Neural cell (in vitro differentiated cells): ENCODE data around the gene PAPPA2. TPM values are rescaled to one million over a fixed set of nuclear protein-coding genes. Genes with fewer than 3 reads are reported as not detected.

Source experiments
- H2AFZ ChIP-seq: fragments of 200-600, 300-800 bp; sonication (generic), shearing (Covaris generic); 2 replicates; pipeline ENCODE4 v1.6.0; 2014; ENCODE audit warnings: low read depth, mild to moderate bottlenecking, antibody characterized with exemption, low read length, moderate library complexity
- H3F3A ChIP-seq: fragments of 200-600 bp; shearing (Covaris generic); 2 replicates; pipeline ENCODE4 v1.6.1; 2016; ENCODE audit warnings: mild to moderate bottlenecking, moderate library complexity, mixed read lengths, antibody characterized with exemption, low read length; ENCODE audit not compliant: insufficient read depth, poor library complexity, severe bottlenecking
- H3K27ac ChIP-seq: fragments of 200-600, 300-800 bp; sonication (generic), shearing (Covaris generic); 2 replicates; pipeline ENCODE4 v1.5.1; 2014; ENCODE audit warnings: mild to moderate bottlenecking, low read length, moderate library complexity
- H3K27me3 ChIP-seq: fragments of 300-800, 200-600 bp; sonication (generic), shearing (Covaris generic); 2 replicates; pipeline ENCODE4 v1.6.0; 2014; ENCODE audit warnings: mild to moderate bottlenecking, low read depth, low read length, moderate library complexity; ENCODE audit not compliant: insufficient read depth
- H3K36me3 ChIP-seq: fragments of 300-800, 200-600 bp; sonication (generic), shearing (Covaris generic); 2 replicates; pipeline ENCODE4 v1.5.1; 2014; ENCODE audit warnings: mild to moderate bottlenecking, antibody characterized with exemption, low read length, moderate library complexity; ENCODE audit not compliant: insufficient read depth
- H3K4me2 ChIP-seq: fragments of 300-800, 200-600 bp; sonication (generic), shearing (Covaris generic); 2 replicates; pipeline ENCODE4 v1.6.0; 2014; ENCODE audit warnings: mild to moderate bottlenecking, low read length
- H3K4me3 ChIP-seq: fragments of 300-800, 200-600 bp; sonication (generic), shearing (Covaris generic); 2 replicates; pipeline ENCODE4 v1.5.1; 2014; ENCODE audit warnings: mild to moderate bottlenecking, low read length, moderate library complexity
- H3K79me2 ChIP-seq: fragments of 200-600 bp; shearing (Covaris generic); replicated peaks from 2 replicates; pipeline ENCODE4 v1.6.0; 2014; ENCODE audit warnings: mild to moderate bottlenecking, low read length, moderate library complexity; ENCODE audit not compliant: insufficient read depth
- H3K9ac ChIP-seq: fragments of 300-800, 200-600 bp; sonication (generic), shearing (Covaris generic); 2 replicates; pipeline ENCODE4 v1.6.1; 2016; ENCODE audit warnings: mild to moderate bottlenecking, low read length, mixed read lengths
- H3K9me2 ChIP-seq: fragments of 200-600 bp; shearing (Covaris generic); 2 replicates; pipeline ENCODE4 v1.6.1; 2016; ENCODE audit warnings: mild to moderate bottlenecking, low read length, mixed read lengths; ENCODE audit not compliant: insufficient read depth
- H3K9me3 ChIP-seq: fragments of 200-600, 300-800 bp; sonication (generic), shearing (Covaris generic); 2 replicates; pipeline ENCODE4 v1.6.1; 2016; ENCODE audit warnings: mild to moderate bottlenecking, mixed run types, low read length, moderate library complexity, mixed read lengths
- H4K20me1 ChIP-seq: fragments of 200-600 bp; shearing (Covaris generic); 2 replicates; pipeline ENCODE4 v1.6.1; 2016; ENCODE audit warnings: mild to moderate bottlenecking, mixed run types; ENCODE audit not compliant: insufficient read depth
- CTCF ChIP-seq: fragments of 450-650 bp; IDR thresholded peaks from 2 replicates; pipeline ENCODE4 v1.5.1; 2014; ENCODE audit warnings: antibody characterized with exemption, mild to moderate bottlenecking, moderate library complexity; ENCODE audit not compliant: poor library complexity, severe bottlenecking
- EP300 ChIP-seq: fragments of 450-650 bp; conservative IDR thresholded peaks from 2 replicates; pipeline ENCODE4 v1.6.1; 2014; ENCODE audit warnings: antibody characterized with exemption, mild to moderate bottlenecking, moderate library complexity; ENCODE audit not compliant: poor library complexity, severe bottlenecking
- EZH2 ChIP-seq: fragments of 200-600, 300-800 bp; shearing (Covaris generic), sonication (generic); IDR thresholded peaks from 2 replicates; pipeline ENCODE4 v1.6.1; 2014; ENCODE audit warnings: antibody characterized with exemption, low read length, borderline replicate concordance, mild to moderate bottlenecking; ENCODE audit not compliant: insufficient read depth, poor library complexity, severe bottlenecking
- MXI1 ChIP-seq: fragments of 450-650 bp; conservative IDR thresholded peaks from 2 replicates; pipeline ENCODE4 v1.6.1; 2014; ENCODE audit warnings: antibody characterized with exemption, mild to moderate bottlenecking; ENCODE audit not compliant: poor library complexity, severe bottlenecking
- POLR2AphosphoS5 ChIP-seq: IDR thresholded peaks from 2 replicates; pipeline ENCODE4 v1.6.1; 2012
- RAD21 ChIP-seq: fragments of 450-650 bp; conservative IDR thresholded peaks from 2 replicates; pipeline ENCODE4 v1.6.1; 2014; ENCODE audit warnings: antibody characterized with exemption, mild to moderate bottlenecking, moderate library complexity
- SMC3 ChIP-seq: fragments of 450-650 bp; conservative IDR thresholded peaks from 2 replicates; pipeline ENCODE4 v1.6.1; 2014; ENCODE audit warnings: antibody characterized with exemption, mild to moderate bottlenecking, moderate library complexity; ENCODE audit not compliant: poor library complexity
- TAF1 ChIP-seq: IDR thresholded peaks from 2 replicates; pipeline ENCODE4 v1.6.1; 2012; ENCODE audit warnings: low read depth
- polyA plus RNA-seq: library from polyadenylated mRNA; depleted of rRNA; stranded (reverse); fragments of >200 nt; gene quantifications from 2 replicates; pipeline ENCODE4 v1.2.3, GENCODE V29; 2014
- TF ChIP-seq, protein P1 (sequence below): IDR thresholded peaks from 2 replicates; pipeline ENCODE4 v1.6.1; 2012; ENCODE audit warnings: borderline replicate concordance

PAPPA2 gene
- polyA plus RNA-seq, 1 donor from 2014 or later, result 0.59 TPM

DNA sequence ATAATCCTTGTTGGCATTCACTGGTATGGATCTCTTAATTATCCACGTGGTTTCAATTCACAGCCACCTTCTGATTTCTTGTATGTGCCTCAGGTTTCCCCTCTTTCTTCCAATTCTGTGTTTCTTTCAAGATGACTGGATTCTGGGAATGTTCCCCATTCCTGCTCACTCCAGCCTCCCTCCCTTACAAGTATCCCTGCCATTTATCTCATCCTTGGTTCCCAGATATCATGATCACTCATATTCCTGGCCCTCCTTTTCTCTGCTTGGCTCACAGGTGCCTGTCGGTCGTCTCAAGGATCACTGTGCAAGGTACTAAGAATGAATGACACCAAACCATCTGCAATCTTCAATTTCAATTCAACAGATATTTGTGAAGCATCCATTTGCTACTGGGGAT lies 422.4 kb downstream of the PAPPA2 start:
- Histone ChIP-seq H3K9me3 (no peaks in the 10 kb centered on the region), H3K27ac (no peak overlapping the region), H2AFZ (no peak overlapping the region), H3K27me3 (no peaks in the 10 kb centered on the region), H3K79me2 (no peaks in the 10 kb centered on the region), H3K9ac (no peak overlapping the region), H4K20me1 (no peaks in the 10 kb centered on the region), H3K36me3 (peaks cover 13% of the 10 kb centered on the region), H3K4me2 (no peak overlapping the region), H3F3A (no peaks in the 10 kb centered on the region), H3K9me2 (no peaks in the 10 kb centered on the region), H3K4me3 (no peak overlapping the region)
- TF ChIP-seq RAD21 (no peak), MXI1 (no peak), CTCF (no peak), EP300 (no peak), SMC3 (no peak), EZH2 (no peak), TAF1 (no peak), POLR2AphosphoS5 (no peak)
- TF ChIP-seq, protein P1, sequence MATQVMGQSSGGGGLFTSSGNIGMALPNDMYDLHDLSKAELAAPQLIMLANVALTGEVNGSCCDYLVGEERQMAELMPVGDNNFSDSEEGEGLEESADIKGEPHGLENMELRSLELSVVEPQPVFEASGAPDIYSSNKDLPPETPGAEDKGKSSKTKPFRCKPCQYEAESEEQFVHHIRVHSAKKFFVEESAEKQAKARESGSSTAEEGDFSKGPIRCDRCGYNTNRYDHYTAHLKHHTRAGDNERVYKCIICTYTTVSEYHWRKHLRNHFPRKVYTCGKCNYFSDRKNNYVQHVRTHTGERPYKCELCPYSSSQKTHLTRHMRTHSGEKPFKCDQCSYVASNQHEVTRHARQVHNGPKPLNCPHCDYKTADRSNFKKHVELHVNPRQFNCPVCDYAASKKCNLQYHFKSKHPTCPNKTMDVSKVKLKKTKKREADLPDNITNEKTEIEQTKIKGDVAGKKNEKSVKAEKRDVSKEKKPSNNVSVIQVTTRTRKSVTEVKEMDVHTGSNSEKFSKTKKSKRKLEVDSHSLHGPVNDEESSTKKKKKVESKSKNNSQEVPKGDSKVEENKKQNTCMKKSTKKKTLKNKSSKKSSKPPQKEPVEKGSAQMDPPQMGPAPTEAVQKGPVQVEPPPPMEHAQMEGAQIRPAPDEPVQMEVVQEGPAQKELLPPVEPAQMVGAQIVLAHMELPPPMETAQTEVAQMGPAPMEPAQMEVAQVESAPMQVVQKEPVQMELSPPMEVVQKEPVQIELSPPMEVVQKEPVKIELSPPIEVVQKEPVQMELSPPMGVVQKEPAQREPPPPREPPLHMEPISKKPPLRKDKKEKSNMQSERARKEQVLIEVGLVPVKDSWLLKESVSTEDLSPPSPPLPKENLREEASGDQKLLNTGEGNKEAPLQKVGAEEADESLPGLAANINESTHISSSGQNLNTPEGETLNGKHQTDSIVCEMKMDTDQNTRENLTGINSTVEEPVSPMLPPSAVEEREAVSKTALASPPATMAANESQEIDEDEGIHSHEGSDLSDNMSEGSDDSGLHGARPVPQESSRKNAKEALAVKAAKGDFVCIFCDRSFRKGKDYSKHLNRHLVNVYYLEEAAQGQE, result no peak

DNA sequence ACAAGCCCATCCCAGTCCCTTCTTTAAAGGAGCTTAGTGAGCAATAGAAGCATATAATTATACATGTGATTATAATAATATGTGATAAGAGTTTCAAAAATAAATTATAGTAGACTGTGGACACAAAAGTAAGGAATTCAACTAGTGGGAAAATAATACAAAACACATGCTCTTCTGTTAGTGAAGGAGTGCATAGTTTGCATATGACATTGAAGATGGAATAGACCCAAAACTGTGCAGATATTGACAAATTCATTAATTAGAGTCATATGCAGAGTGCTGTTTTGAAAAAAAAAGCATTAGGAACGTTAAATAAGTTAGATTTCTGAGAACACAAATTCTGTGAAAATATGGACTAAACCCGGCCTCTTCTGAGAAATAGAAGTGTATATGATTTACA lies 422.8 kb downstream of the PAPPA2 start:
- H3K9me2 ChIP-seq, result no peaks in the 10 kb centered on the region
- no peaks in the 10 kb centered on the region for H3F3A ChIP-seq
- no peak overlapping the region for H3K9ac ChIP-seq
- H3K36me3 ChIP-seq, result peaks cover 13% of the 10 kb centered on the region
- H3K4me3 ChIP-seq, result no peak overlapping the region
- TF ChIP-seq, protein P1, result no peak
- TF ChIP-seq SMC3 (no peak), CTCF (no peak), RAD21 (no peak), EP300 (no peak), POLR2AphosphoS5 (no peak), MXI1 (no peak), EZH2 (no peak), TAF1 (no peak)
- H2AFZ ChIP-seq, result no peak overlapping the region
- H3K27ac ChIP-seq, result no peak overlapping the region
- H3K9me3 ChIP-seq, result no peaks in the 10 kb centered on the region
- H4K20me1 ChIP-seq, result no peaks in the 10 kb centered on the region
- no peaks in the 10 kb centered on the region for H3K79me2 ChIP-seq
- no peak overlapping the region for H3K4me2 ChIP-seq
- no peaks in the 10 kb centered on the region for H3K27me3 ChIP-seq
